Astrocyte of the spinal cord (primary cell): ENCODE data around the gene CNTNAP5.

ENCODE experiments used
- DNase-seq: peaks from one replicate; pipeline ENCODE4 v3.0.0; 2011; ENCODE audit warnings: low read depth, low spot score
- H3K4me3 ChIP-seq: 2 replicates; pipeline ENCODE4 v1.5.1; 2011; ENCODE audit warnings: low read depth, mild to moderate bottlenecking, low read length, moderate library complexity
- in situ Hi-C: cut with HindIII; loops from 2 replicates; pipeline ENCODE4 v1.10.0; 2017; ENCODE audit warnings: low sequenced_read_pairs
- TF ChIP-seq, protein P1 (sequence below): IDR thresholded peaks from 2 replicates; pipeline ENCODE4 v1.5.1; 2012; ENCODE audit warnings: low read depth, mild to moderate bottlenecking, low read length, inconsistent platforms

The CNTNAP5 gene

DNA sequence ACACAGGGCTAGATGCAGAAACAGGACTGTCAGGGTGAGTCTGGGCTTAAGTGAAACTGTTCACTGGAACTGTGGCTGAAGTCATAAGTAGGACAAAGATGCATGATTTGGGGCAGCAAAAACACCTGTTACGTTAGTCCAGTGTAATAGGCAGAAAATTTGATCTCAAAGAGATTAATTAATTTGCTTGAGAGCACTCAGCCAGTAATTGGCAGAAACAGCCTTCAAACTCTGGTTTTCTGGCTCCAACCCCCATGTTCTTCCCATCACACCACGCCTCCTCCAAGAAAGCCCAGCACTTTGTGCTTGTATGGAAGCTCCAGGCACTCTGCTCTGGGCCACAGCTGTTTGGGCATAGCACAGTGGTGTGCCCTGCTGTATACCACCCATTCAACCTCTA is 54.0 kb downstream of the CNTNAP5 start:
- TF ChIP-seq, protein P1, sequence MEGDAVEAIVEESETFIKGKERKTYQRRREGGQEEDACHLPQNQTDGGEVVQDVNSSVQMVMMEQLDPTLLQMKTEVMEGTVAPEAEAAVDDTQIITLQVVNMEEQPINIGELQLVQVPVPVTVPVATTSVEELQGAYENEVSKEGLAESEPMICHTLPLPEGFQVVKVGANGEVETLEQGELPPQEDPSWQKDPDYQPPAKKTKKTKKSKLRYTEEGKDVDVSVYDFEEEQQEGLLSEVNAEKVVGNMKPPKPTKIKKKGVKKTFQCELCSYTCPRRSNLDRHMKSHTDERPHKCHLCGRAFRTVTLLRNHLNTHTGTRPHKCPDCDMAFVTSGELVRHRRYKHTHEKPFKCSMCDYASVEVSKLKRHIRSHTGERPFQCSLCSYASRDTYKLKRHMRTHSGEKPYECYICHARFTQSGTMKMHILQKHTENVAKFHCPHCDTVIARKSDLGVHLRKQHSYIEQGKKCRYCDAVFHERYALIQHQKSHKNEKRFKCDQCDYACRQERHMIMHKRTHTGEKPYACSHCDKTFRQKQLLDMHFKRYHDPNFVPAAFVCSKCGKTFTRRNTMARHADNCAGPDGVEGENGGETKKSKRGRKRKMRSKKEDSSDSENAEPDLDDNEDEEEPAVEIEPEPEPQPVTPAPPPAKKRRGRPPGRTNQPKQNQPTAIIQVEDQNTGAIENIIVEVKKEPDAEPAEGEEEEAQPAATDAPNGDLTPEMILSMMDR: no peak
- in situ Hi-C loops: no loop called here
- DNase-seq: no peak
- no peak overlapping the region for H3K4me3 ChIP-seq

DNA sequence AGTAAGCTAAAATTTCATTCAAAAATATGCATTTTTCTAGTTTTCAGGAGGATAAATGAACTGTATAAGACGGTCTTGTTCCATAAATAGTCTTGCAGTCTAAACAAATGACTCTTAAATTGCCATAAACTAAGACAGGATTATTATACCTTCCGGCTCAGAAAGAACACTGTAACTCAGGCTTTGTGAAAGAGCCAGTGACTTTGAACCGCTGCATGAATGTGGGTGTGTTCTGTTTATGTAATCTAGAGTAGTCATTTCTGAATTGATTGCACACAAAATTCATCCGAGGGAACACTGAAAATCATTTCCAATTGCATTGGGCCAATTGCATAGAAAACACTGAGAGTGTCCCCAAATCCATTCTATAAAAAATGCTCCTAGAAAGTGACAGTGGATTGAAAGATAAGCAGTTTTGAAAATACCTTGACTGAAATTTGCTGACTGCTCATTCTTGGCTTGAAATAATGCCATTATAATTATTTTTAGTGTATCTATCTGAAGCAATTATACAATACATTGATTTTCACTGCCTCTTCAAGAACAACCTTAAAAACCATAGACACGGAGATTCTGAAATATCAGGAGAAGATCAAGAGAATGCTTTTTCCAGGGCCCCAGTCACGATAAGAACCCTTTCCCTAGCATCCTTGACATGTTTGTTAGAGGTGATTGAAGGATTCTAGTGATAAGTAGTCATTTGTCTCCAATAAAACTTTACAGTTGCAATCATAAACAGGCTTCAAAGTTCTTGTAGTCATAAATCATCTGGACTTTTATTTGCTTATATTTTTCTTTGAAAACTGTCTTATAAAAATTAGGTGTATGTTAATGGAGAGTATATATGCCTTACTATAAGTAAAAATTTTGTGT is 55.4 kb downstream of the CNTNAP5 start:
- H3K4me3 ChIP-seq: no peak overlapping the region
- TF ChIP-seq, protein P1: no peak
- in situ Hi-C loops: no loop called here
- no peak for DNase-seq

DNA sequence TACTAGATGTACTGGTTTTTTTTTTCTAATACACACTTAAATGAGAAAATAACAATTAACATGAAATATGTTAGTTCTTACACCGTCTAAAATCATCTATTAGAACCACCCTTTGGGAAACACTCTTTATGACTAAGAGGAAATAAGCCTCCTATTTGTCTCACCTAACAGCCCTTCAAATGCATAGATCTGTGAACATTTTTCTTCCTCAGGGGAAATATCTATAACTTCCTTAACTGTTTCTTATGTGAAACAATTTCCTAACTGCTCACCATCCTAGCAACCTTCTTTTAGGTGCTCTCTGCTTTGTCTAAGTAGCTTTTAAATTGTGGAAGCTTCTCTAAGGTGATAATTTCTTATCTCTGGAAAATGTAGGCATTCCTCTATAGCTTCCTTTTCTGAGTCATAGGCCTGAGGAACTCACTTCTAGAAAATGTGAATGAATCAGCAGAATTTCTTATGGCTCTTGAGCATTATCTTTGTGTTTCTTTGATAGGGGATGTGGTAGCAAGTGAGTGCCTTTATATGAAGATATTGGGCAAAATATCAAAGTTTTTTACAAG is 56.1 kb downstream of the CNTNAP5 start:
- in situ Hi-C loops: no loop called here
- TF ChIP-seq, protein P1: no peak
- no peak overlapping the region for H3K4me3 ChIP-seq
- no peak for DNase-seq

DNA sequence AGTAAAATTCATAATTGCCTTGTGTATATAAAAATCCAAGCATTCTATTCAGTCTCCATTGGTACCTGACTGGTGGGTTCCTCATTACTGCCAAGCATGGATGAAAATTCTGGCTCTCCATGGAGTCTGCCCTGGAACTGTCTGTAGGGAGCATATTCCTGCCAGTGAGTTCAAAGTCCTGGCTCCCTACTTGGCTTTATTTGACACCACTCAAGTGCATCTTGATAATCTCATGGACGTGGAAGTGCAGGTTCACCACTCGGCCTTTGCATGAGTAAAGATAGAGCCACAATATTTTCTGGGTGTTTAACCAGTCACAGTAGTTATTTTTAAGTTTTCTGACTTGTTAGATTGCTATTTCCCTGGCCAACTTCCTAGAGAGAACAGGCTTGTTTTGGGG is 63.5 kb downstream of the CNTNAP5 start:
- TF ChIP-seq, protein P1: no peak
- no peak for DNase-seq
- H3K4me3 ChIP-seq: no peak overlapping the region
- in situ Hi-C loops: no loop called here

DNA sequence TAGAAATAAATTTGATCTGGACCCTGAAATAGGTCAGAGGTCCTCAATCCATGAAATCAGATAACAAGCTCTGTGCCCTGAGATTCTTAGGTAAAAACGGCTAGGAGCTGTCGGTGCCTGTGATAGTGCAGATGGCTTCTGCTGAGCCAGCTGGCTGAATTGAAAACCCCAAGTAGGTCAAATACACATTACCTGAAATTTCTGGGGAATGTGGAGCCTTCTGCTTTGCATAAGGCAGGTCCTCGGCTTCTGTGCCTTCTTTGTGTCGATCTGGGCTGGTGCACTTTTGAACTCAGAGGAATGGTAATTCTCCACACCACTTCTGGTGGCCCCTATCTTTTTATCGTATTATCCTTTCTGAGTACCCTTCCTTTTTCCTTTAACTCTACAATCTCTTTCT is 66.6 kb downstream of the CNTNAP5 start:
- TF ChIP-seq, protein P1: no peak
- H3K4me3 ChIP-seq: no peak overlapping the region
- DNase-seq: no peak
- in situ Hi-C loops: no loop called here

DNA sequence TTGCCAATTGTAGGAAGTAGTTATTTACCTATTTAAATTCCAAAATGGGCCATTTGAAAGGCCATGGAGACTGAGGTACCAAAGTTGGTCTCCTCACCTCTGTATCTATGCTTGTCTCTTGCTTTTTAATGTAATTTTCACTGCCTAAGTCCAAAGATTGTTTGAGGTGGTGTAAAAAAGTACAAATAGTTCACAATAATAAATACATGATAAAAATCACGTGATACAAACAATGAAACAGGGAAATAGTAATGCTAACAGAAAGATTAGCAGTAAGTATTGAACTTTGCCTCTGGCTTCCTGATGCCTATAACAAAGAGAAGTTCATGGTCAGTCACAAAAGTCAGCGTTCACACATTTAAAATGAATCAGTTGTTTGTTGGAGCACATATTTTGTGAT is 67.6 kb downstream of the CNTNAP5 start:
- H3K4me3 ChIP-seq: no peak overlapping the region
- DNase-seq: no peak
- in situ Hi-C loops: no loop called here
- TF ChIP-seq, protein P1: no peak
